Adrenal gland (tissue), 5 donors: ENCODE results near the gene SCARB1.

Experiments
- CTCF ChIP-seq, 6 experiments: fragments of 450-650 bp in 4 of 6; fragments of 200-600 bp in 2 of 6; sonication (generic) in 1 of 6; IDR thresholded peaks; 1 replicate in 5 of 6; 2 replicates in 1 of 6; pipeline versions ENCODE4 v1.5.1 to v1.8.0; 2016 to 2021; ENCODE audit warnings: antibody characterized with exemption in 6 of 6, mild to moderate bottlenecking in 2 of 6, moderate library complexity in 1 of 6
- POLR2A ChIP-seq, 2 donors: fragments of 450-650 bp; IDR thresholded peaks; one replicate each; pipeline ENCODE4 v1.6.1; 2017; ENCODE audit warnings: antibody characterized with exemption in 2 of 2, mild to moderate bottlenecking in 2 of 2, moderate library complexity in 1 of 2
- donor health status: DM: no; HTN: no; CAD: no.

- TF ChIP-seq CTCF (IDR thresholded peaks at IDR 0.05) (no peak), POLR2A (IDR thresholded peaks at IDR 0.05) (peak in 1 of 2 donors; percentile 64)
These were observed 42.1 kb downstream of the SCARB1 start for GRCh38 chr12:124821252-124822200.
